ENCODE data around the gene JAM2.

DNA sequence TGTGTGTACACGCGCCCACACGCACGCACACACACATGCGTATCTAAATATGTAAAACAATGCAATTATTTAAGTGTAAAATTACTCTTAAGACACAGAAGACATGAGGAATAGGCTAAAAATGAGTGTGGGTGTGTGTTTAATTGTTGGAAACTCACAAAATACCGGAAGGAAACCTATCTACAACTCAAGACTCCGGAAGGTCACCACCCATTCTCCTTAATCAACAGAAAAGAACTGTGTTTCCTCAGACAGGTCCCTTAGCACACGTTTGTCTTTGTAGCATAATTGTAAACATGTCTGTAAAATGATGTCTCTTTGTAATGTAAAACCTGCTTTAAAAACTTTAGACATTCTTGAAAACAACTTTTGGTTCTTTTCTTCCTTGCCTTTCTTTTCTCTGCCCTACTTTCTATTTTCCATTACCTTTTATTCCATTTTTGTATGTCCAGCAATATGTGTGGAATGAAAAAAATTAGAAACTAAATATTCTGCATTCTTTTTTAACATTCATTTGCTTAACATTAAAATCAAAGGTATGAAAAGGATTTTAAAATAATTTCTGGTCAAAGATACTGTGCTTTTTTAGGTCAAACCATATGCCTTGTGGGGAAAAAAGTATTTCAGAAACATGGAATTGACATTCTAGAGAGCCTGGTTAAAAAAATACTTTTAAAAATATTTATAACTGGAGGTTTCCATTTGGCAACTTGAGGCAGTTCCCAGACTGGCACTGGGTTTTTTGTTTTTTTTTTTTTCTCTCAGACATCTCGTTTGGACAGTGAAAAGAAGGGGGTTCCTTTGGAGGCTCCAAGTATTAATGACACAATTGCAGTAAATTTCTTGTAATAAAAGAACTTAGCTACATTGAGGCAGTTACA is 49.5 kb downstream of the JAM2 start:
- no peak for TF ChIP-seq POLR2A (IDR thresholded peaks at IDR 0.05)
- peak in 2 of 4 donors; percentile 43 to 53 for TF ChIP-seq EP300 (IDR thresholded peaks at IDR 0.05)
- TF ChIP-seq, protein P1, sequence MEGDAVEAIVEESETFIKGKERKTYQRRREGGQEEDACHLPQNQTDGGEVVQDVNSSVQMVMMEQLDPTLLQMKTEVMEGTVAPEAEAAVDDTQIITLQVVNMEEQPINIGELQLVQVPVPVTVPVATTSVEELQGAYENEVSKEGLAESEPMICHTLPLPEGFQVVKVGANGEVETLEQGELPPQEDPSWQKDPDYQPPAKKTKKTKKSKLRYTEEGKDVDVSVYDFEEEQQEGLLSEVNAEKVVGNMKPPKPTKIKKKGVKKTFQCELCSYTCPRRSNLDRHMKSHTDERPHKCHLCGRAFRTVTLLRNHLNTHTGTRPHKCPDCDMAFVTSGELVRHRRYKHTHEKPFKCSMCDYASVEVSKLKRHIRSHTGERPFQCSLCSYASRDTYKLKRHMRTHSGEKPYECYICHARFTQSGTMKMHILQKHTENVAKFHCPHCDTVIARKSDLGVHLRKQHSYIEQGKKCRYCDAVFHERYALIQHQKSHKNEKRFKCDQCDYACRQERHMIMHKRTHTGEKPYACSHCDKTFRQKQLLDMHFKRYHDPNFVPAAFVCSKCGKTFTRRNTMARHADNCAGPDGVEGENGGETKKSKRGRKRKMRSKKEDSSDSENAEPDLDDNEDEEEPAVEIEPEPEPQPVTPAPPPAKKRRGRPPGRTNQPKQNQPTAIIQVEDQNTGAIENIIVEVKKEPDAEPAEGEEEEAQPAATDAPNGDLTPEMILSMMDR (IDR thresholded peaks at IDR 0.05): no peak
- peak in 1 of 2 donors; percentile 28 for TF ChIP-seq POLR2AphosphoS5 (IDR thresholded peaks at IDR 0.05)
